ENCODE results near the gene HSPA12A.

Gene HSPA12A

GRCh38 chr10:116657863-116658551 lies 84.4 kb downstream of the HSPA12A start:
- Histone ChIP-seq H3K9me3 (ENCODE audit: control insufficient read depth, insufficient read depth, low read depth, low read length) (no peaks in the 10 kb centered on the region), H3K4me3 (ENCODE audit: low read depth, low read length) (no peak overlapping the region), H3K27ac (ENCODE audit: extremely low read depth, low read depth, low read length) (no peak overlapping the region), H3K4me1 (ENCODE audit: control insufficient read depth, insufficient read depth, low read length) (0 out of 2 replicates have a peak, but pooled peaks cover 4% of the 10 kb centered on the region), H3K36me3 (ENCODE audit: control insufficient read depth in 2 of 2, insufficient read depth in 1 of 2, low read length in 2 of 2) (no peaks in the 10 kb centered on the region)
- ChIA-PET POLR2A (no interaction called here), CTCF (interaction anchor here (1.2 kb wide), 1 partner anchor 13 kb away, joined by 5 read pairs; no protein-coding TSS in a partner anchor)
- TF ChIP-seq ZFP3 (tag by site-specific recombination; IDR thresholded peaks at IDR 0.05; ENCODE audit: low read depth), result no peak

DNA sequence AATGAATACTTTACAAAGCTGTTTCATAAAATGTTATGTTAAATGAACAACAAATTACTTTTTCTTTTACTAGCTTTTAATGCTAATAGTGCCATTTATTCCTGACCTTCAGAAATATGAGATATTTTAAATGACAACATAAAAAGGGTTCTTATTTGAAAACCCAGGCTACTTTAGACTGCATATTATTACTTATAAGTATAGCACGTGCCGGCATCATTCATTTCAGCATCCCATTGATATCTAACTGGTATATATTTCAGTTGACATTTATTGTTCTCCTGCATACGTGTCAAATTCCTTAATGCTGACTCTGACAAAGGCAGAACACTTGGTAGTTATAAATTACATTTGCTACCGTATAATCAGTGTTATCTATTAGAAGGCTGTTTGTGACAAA lies 86.3 kb downstream of the HSPA12A start:
- Histone ChIP-seq H3K4me1 (ENCODE audit: control insufficient read depth, insufficient read depth, low read length) (0 out of 2 replicates have a peak, but pooled peaks cover 4% of the 10 kb centered on the region), H3K27ac (ENCODE audit: extremely low read depth, low read depth, low read length) (no peak overlapping the region), H3K36me3 (ENCODE audit: control insufficient read depth in 2 of 2, insufficient read depth in 1 of 2, low read length in 2 of 2) (no peaks in the 10 kb centered on the region), H3K9me3 (ENCODE audit: control insufficient read depth, insufficient read depth, low read depth, low read length) (no peaks in the 10 kb centered on the region; the same call in 1 of the 2 replicates), H3K4me3 (ENCODE audit: low read depth, low read length) (no peak overlapping the region)
- ChIA-PET POLR2A (no interaction called here), CTCF (interaction anchor here (1.3 kb wide), 1 partner anchor 10 kb away, joined by 4 read pairs; no protein-coding TSS in a partner anchor)
- TF ChIP-seq ZNF513 (tag by site-specific recombination; IDR thresholded peaks at IDR 0.05) (no peak), ZNF19 (tag by site-specific recombination; IDR thresholded peaks at IDR 0.05; ENCODE audit: low read depth) (no peak), HOXC10 (CRISPR knock-in tag; IDR thresholded peaks at IDR 0.05) (no peak), ZNF23 (tag by site-specific recombination; IDR thresholded peaks at IDR 0.05; ENCODE audit: borderline replicate concordance) (no peak), ZNF223 (tag by site-specific recombination; IDR thresholded peaks at IDR 0.05) (no peak), ZNF138 (tag by site-specific recombination; IDR thresholded peaks at IDR 0.05; ENCODE audit: borderline replicate concordance) (no peak)
- TF ChIP-seq, protein P1, sequence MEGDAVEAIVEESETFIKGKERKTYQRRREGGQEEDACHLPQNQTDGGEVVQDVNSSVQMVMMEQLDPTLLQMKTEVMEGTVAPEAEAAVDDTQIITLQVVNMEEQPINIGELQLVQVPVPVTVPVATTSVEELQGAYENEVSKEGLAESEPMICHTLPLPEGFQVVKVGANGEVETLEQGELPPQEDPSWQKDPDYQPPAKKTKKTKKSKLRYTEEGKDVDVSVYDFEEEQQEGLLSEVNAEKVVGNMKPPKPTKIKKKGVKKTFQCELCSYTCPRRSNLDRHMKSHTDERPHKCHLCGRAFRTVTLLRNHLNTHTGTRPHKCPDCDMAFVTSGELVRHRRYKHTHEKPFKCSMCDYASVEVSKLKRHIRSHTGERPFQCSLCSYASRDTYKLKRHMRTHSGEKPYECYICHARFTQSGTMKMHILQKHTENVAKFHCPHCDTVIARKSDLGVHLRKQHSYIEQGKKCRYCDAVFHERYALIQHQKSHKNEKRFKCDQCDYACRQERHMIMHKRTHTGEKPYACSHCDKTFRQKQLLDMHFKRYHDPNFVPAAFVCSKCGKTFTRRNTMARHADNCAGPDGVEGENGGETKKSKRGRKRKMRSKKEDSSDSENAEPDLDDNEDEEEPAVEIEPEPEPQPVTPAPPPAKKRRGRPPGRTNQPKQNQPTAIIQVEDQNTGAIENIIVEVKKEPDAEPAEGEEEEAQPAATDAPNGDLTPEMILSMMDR (tag by site-specific recombination; IDR thresholded peaks at IDR 0.05), result no peak

DNA sequence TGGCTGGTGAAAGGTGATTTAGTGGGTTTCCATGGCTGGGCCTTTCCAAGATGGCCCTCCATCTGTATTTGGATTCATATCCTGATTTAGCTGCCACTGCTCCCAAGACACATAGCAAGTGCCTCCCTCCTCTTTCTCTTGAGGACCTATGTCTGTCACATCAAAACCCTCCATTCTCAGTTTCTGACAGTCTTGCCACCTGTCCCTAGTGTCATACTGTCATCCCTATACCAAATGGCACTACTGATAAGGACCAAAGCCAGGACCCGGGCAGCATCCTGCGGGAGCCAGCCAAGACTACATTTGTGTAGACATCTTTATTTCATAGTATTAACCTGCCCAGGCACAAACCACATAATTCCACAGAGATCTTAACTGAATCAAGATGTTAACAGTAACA lies 86.8 kb downstream of the HSPA12A start:
- Histone ChIP-seq H3K4me3 (ENCODE audit: low read depth, low read length) (no peak overlapping the region), H3K36me3 (ENCODE audit: control insufficient read depth in 2 of 2, insufficient read depth in 1 of 2, low read length in 2 of 2) (no peaks in the 10 kb centered on the region), H3K4me1 (ENCODE audit: control insufficient read depth, insufficient read depth, low read length) (0 out of 2 replicates have a peak, but pooled peaks cover 4% of the 10 kb centered on the region), H3K9me3 (ENCODE audit: control insufficient read depth, insufficient read depth, low read depth, low read length) (no peaks in the 10 kb centered on the region; the same call in 1 of the 2 replicates), H3K27ac (ENCODE audit: extremely low read depth, low read depth, low read length) (no peak overlapping the region)
- ChIA-PET POLR2A (no interaction called here), CTCF (interaction anchor here (0.9 to 1.7 kb wide), 8 partner anchors 9 to 561 kb away, joined by 3 to 7 read pairs (median 3); no protein-coding TSS in a partner anchor)
- TF ChIP-seq WT1 (tag by site-specific recombination; IDR thresholded peaks at IDR 0.05) (no peak), HOXC10 (CRISPR knock-in tag; IDR thresholded peaks at IDR 0.05) (no peak), IKZF3 (tag by site-specific recombination; IDR thresholded peaks at IDR 0.05) (no peak), ZNF341 (tag by site-specific recombination; IDR thresholded peaks at IDR 0.05; ENCODE audit: low read depth) (no peak), ZNF394 (tag by site-specific recombination; IDR thresholded peaks at IDR 0.05; ENCODE audit: borderline replicate concordance) (no peak), SP3 (tag by site-specific recombination; IDR thresholded peaks at IDR 0.05) (no peak), ZBTB11 (tag by site-specific recombination; conservative IDR thresholded peaks at IDR 0.05; ENCODE audit: low read depth) (no peak), ZNF510 (tag by site-specific recombination; IDR thresholded peaks at IDR 0.05; ENCODE audit: insufficient replicate concordance) (no peak), KLF8 (tag by site-specific recombination; IDR thresholded peaks at IDR 0.05) (no peak), MEIS1 (CRISPR knock-in tag; IDR thresholded peaks at IDR 0.05; ENCODE audit: borderline replicate concordance) (no peak), ZNF747 (tag by site-specific recombination; IDR thresholded peaks at IDR 0.05) (no peak)
- TF ChIP-seq, protein P2, sequence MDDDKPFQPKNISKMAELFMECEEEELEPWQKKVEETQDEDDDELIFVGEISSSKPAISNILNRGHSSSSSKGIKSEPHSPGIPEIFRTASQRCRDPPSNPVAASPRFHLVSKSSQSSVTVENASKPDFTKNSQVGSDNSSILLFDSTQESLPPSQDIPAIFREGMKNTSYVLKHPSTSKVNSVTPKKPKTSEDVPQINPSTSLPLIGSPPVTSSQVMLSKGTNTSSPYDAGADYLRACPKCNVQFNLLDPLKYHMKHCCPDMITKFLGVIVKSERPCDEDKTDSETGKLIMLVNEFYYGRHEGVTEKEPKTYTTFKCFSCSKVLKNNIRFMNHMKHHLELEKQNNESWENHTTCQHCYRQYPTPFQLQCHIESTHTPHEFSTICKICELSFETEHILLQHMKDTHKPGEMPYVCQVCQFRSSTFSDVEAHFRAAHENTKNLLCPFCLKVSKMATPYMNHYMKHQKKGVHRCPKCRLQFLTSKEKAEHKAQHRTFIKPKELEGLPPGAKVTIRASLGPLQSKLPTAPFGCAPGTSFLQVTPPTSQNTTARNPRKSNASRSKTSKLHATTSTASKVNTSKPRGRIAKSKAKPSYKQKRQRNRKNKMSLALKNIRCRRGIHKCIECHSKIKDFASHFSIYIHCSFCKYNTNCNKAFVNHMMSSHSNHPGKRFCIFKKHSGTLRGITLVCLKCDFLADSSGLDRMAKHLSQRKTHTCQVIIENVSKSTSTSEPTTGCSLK (tag by site-specific recombination; IDR thresholded peaks at IDR 0.05), result no peak
- TF ChIP-seq, protein P3, sequence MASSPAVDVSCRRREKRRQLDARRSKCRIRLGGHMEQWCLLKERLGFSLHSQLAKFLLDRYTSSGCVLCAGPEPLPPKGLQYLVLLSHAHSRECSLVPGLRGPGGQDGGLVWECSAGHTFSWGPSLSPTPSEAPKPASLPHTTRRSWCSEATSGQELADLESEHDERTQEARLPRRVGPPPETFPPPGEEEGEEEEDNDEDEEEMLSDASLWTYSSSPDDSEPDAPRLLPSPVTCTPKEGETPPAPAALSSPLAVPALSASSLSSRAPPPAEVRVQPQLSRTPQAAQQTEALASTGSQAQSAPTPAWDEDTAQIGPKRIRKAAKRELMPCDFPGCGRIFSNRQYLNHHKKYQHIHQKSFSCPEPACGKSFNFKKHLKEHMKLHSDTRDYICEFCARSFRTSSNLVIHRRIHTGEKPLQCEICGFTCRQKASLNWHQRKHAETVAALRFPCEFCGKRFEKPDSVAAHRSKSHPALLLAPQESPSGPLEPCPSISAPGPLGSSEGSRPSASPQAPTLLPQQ (tag by site-specific recombination; IDR thresholded peaks at IDR 0.05), result no peak

Measured in HEK293 (cell line).